ENCODE measurements around the gene FARSB. TPM values are rescaled to one million over a fixed set of nuclear protein-coding genes. Genes with fewer than 3 reads are reported as not detected.
"Not testable (repeated sequence)": the region's sequence is repeated elsewhere in the genome, so short reads cannot be mapped to it uniquely, and the experiment has no call there.

The FARSB gene
- total RNA-seq, 3 donors from 2014 or later: 67.3 to 73.2 (median 72.1) TPM

DNA sequence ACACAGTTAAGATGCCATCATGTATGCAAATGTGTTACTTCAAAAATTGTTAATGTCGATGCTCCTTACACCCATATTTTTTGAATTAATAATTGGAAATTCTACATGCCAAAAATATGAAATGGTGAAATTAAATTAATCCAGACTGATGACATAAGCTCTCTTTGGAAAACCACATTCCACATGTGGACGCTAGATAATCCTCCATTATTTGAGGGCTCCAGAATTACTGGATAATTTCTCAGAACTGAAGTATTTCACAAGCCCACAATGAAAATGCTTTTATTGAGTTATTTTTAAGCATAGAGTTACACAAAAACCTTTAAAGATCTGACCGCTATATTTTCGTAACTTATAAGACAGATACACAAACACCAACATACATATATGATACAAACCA lies 47.8 kb downstream of the FARSB start:
- Mint-ChIP-seq H3K4me1 (ENCODE audit: low read depth) (peaks cover 1% of the 10 kb centered on the region), H3K4me3 (no peak overlapping the region), H3K36me3 (ENCODE audit: insufficient read depth) (peaks cover 31% of the 10 kb centered on the region), H3K27me3 (ENCODE audit: low read depth) (no peaks in the 10 kb centered on the region), H3K9me3 (no peaks in the 10 kb centered on the region)
- ATAC-seq: no peak
- DNase-seq: no peak

- Mint-ChIP-seq H3K27me3 (ENCODE audit: low read depth) (no peaks in the 10 kb centered on the region), H3K4me3 (no peak overlapping the region), H3K36me3 (ENCODE audit: insufficient read depth) (peaks cover 25% of the 10 kb centered on the region), H3K9me3 (no peaks in the 10 kb centered on the region), H3K4me1 (ENCODE audit: low read depth) (peaks cover 1% of the 10 kb centered on the region)
- ATAC-seq (no peak), DNase-seq (no peak)
Measured at GRCh38 chr2:222606306-222606705, 49.6 kb downstream of the FARSB start.

DNA sequence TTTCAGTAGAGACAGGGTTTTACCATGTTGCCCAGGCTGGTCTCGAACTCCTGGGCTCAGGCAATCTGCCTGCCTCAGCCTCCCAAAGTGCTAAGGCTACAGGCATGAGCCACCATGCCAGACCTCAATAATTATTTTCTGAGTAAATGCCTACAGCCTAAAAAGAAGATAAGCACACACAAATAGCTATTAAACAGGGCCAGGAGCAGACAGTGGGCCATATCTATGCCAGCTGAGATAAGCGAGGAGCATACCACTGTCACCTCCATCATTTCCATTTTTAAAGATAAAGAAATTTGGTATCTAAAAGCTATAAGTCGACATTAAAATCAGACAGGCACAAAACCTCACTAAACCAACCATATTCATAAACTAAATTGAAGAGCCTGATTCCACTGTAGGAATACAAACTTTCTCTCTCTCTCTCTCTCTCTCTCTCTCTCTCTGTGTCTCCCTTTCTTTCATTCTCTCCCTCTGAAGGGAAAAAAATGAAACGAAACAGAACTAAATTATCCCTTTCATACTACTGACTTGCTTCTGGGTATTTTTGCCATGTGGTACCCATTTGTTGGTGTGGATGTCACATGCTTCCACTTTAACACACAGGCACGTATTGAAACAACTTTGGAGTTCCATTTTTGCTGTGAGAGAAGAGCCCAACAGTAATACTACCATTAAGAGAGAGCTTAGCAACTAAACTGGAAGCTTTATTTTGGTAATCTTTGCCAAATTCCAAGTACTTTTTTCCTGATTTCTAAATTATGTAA lies 51.0 kb downstream of the FARSB start:
- Mint-ChIP-seq H3K36me3 (ENCODE audit: insufficient read depth) (peaks cover 29% of the 10 kb centered on the region), H3K4me3 (no peak overlapping the region), H3K4me1 (ENCODE audit: low read depth) (peaks cover 1% of the 10 kb centered on the region), H3K27me3 (ENCODE audit: low read depth) (no peaks in the 10 kb centered on the region), H3K9me3 (no peaks in the 10 kb centered on the region)
- no peak for ATAC-seq
- no peak for DNase-seq

DNA sequence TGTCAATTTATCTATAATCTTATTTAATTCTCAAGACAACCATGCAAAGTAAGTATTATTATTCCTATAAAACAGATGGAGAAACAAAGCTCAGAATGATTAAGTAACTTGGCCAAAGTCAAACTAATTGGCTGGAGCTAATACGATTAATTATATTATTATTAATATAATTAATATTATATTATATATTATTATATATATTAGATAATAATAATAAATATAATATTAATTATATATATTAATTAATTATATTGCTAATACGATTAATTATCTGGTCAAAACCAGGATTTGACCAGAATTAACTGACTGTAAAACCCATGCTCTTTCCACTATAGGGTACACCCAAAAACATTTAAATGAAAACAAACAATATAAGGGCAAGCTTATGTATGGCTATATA lies 52.4 kb downstream of the FARSB start:
- H3K4me3 Mint-ChIP-seq: no peak overlapping the region
- H3K27me3 Mint-ChIP-seq (ENCODE audit: low read depth): no peaks in the 10 kb centered on the region
- H3K36me3 Mint-ChIP-seq (ENCODE audit: insufficient read depth): peaks cover 36% of the 10 kb centered on the region
- no peak for DNase-seq
- H3K4me1 Mint-ChIP-seq (ENCODE audit: low read depth): peaks cover 3% of the 10 kb centered on the region
- ATAC-seq: no peak
- H3K9me3 Mint-ChIP-seq: no peaks in the 10 kb centered on the region

DNA sequence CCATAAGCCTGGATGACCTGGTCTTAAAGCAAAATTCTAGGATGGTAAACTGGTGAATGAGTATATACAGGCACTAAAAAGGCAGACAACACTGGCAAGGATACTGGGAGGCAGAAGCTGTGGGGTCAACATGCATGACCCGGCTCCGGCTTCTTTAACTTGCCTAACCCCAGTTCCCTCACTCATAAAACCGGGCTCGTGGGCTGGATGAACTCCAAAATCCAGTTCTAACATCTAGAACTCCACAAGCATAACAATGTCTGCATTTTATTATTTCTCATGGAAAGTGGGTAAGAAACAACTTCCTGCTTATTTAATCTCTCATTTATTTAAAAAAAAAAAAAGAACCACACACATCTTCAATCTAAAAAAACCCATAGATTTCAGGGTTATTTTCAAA lies 57.3 kb downstream of the FARSB start:
- Mint-ChIP-seq H3K36me3 (ENCODE audit: insufficient read depth) (peaks cover 50% of the 10 kb centered on the region), H3K4me3 (no peak overlapping the region), H3K27me3 (ENCODE audit: low read depth) (no peaks in the 10 kb centered on the region), H3K9me3 (no peaks in the 10 kb centered on the region), H3K4me1 (ENCODE audit: low read depth) (peaks cover 2% of the 10 kb centered on the region)
- no peak for ATAC-seq
- DNase-seq: no peak

DNA sequence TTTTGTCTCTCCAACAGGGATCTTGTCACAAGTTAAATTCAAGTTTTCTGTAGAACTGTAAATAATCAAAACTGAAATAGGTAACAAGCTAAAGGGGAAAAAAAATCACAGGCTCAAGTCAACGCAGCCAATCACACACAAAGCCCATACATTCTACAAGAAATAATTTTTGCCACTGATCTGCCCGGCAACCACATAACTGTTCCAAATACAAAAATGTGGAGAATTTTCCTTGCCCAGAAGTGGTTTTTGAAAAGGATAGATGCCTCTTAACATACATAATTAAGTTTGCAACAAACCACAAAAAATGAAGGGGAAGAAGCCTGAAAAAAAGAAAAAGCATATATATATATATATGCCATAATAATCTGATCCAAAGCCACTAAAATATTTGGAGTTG lies 60.3 kb downstream of the FARSB start:
- DNase-seq (no peak), ATAC-seq (no peak)
- Mint-ChIP-seq H3K4me1 (ENCODE audit: low read depth) (peaks cover 2% of the 10 kb centered on the region), H3K9me3 (no peaks in the 10 kb centered on the region), H3K27me3 (ENCODE audit: low read depth) (no peaks in the 10 kb centered on the region), H3K4me3 (no peak overlapping the region), H3K36me3 (ENCODE audit: insufficient read depth) (peaks cover 65% of the 10 kb centered on the region)

DNA sequence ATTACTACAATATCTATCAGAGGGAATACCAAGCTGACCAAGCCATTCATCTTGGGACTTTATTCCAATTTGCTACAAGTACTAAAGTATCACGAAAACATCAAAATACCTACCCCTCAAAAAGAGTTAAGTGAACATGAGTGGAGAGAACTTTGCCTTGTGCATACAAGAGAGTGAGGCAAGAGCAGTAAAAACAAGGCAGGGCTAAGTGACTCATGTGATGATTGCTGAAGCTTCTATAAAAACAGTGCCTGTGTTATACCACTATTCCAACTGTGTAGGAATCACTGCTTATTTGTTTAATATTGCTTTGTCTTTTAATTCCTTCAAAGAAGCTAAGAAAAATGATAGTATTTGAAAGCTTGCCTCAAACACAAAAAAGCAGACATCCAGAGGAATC lies 61.2 kb downstream of the FARSB start:
- H3K36me3 Mint-ChIP-seq (ENCODE audit: insufficient read depth): peaks cover 66% of the 10 kb centered on the region
- H3K4me3 Mint-ChIP-seq: no peak overlapping the region

DNA sequence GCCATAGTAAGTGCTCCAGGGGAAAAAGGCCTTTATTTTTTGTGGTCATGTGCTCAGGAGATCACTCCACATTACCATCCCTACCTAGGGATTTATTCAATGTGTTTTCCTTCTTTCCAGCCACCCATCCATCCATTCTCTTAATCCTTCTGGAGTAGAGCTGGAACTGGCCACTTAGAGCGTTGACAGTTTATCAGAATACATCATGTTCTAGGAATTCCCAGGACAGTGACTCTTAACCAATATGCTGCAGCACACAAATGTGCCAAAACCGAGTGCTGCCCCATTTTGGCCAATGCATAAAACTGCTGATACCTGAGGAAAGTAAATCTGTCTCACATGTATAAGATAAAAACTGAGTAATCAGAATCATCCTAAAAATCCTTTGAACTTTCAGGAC lies 63.7 kb downstream of the FARSB start:
- peaks cover 60% of the 10 kb centered on the region for H3K36me3 Mint-ChIP-seq (ENCODE audit: insufficient read depth)
- ATAC-seq: no peak
- H3K4me1 Mint-ChIP-seq (ENCODE audit: low read depth): peaks cover 9% of the 10 kb centered on the region
- DNase-seq: no peak
- no peaks in the 10 kb centered on the region for H3K27me3 Mint-ChIP-seq (ENCODE audit: low read depth)
- H3K9me3 Mint-ChIP-seq: no peaks in the 10 kb centered on the region
- no peak overlapping the region for H3K4me3 Mint-ChIP-seq

More for the DNA sequence above, 61.2 kb downstream of the FARSB start:
- Mint-ChIP-seq H3K4me1 (ENCODE audit: low read depth) (peaks cover under 1% of the 10 kb centered on the region), H3K27me3 (ENCODE audit: low read depth) (no peaks in the 10 kb centered on the region), H3K9me3 (no peaks in the 10 kb centered on the region)
- DNase-seq: no peak
- ATAC-seq: no peak

DNA sequence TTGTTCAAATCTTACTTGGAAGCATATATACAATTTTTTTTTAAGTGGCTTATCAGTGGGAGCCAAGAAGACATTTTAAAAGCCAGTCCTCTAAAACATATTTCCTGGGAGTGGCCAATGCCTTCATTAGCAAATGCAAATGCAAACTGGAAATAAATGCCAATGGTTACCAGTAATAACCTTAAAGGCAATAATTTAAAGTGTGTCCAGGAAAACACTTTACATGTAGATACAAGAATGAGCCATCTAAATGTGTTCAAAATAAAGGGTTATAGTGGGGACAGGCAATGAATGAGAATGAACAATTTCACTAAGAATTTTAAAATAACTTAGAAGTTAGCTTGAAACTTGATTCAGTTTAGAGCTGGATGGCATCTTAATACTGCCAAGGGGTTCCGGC lies 64.2 kb downstream of the FARSB start:
- Mint-ChIP-seq H3K27me3 (ENCODE audit: low read depth) (no peaks in the 10 kb centered on the region), H3K4me3 (no peak overlapping the region), H3K4me1 (ENCODE audit: low read depth) (peaks cover 14% of the 10 kb centered on the region), H3K36me3 (ENCODE audit: insufficient read depth) (peaks cover 61% of the 10 kb centered on the region), H3K9me3 (no peaks in the 10 kb centered on the region)
- ATAC-seq (no peak), DNase-seq (no peak)

DNA sequence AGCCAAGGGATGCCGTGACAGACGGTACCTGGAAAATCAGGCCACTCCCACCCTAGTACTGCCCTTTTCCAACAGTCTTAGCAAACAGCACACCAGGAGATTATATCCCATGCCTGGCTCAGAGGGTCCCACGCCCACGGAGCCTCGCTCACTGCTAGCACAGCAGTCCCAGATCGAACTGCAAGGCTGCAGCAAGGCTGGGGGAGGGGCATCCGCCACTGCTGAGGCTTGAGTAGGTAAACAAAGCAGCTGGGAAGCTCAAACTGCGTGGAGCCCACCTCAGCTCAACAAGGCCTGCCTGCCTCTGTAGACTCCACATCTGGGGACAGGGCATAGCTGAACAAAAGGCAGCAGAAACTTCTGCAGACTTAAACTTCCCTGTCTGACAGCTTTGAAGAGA lies 71.3 kb downstream of the FARSB start:
- not testable (repeated sequence) for DNase-seq; H3K4me3 Mint-ChIP-seq; ATAC-seq; H3K27me3 Mint-ChIP-seq (ENCODE audit: low read depth); H3K9me3 Mint-ChIP-seq
- Mint-ChIP-seq H3K4me1 (ENCODE audit: low read depth) (peaks cover 14% of the 10 kb centered on the region), H3K36me3 (ENCODE audit: insufficient read depth) (peaks cover 45% of the 10 kb centered on the region)

DNA sequence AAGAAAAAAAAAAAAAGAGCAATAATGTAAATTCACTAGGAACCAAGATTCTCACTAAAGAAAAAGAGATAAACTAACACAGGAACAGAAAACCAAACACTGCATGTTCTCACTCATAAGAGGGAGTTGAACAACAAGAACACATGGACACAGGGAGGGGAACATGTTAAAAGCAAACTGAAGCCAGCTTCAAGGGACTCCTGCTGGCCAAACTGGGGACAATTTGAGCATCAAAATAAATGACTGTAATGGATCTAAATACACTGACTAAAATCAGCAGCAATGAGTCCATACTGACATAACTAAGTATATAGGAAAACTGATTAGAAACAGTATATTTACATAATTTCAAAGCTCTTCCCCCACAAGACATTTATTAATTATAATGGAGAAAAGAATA lies 73.0 kb downstream of the FARSB start:
- H3K4me1 Mint-ChIP-seq (ENCODE audit: low read depth): peaks cover 9% of the 10 kb centered on the region
- H3K4me3 Mint-ChIP-seq: no peak overlapping the region
- H3K27me3 Mint-ChIP-seq (ENCODE audit: low read depth): no peaks in the 10 kb centered on the region
- DNase-seq (no peak), ATAC-seq (no peak)
- H3K9me3 Mint-ChIP-seq: no peaks in the 10 kb centered on the region
- H3K36me3 Mint-ChIP-seq (ENCODE audit: insufficient read depth): peaks cover 48% of the 10 kb centered on the region

DNA sequence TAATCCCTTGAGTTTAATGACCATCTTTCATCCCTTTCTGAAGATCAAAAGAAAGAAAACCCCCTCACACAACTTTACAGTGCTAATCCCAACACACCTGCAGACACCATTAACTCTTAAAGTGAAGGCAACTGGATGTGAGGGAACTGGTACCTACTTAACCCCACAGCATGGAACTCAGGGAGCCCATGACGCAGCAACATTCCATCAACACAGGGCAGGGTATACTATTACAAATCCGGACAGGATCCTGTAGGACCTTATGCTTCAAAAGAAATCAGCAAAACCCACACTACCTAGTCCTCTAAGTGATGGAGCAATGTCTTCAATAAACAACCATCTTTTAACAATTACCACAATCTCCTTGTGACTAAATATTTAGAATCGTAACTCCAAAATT lies 78.6 kb downstream of the FARSB start:
- ATAC-seq (no peak), DNase-seq (no peak)
- peaks cover 34% of the 10 kb centered on the region for H3K36me3 Mint-ChIP-seq (ENCODE audit: insufficient read depth)
- H3K27me3 Mint-ChIP-seq (ENCODE audit: low read depth): no peaks in the 10 kb centered on the region
- H3K4me1 Mint-ChIP-seq (ENCODE audit: low read depth): peaks cover 2% of the 10 kb centered on the region
- no peaks in the 10 kb centered on the region for H3K9me3 Mint-ChIP-seq
- no peak overlapping the region for H3K4me3 Mint-ChIP-seq

- Mint-ChIP-seq H3K27me3 (ENCODE audit: low read depth) (no peaks in the 10 kb centered on the region), H3K36me3 (ENCODE audit: insufficient read depth) (peaks cover 36% of the 10 kb centered on the region), H3K9me3 (no peaks in the 10 kb centered on the region), H3K4me3 (no peak overlapping the region), H3K4me1 (ENCODE audit: low read depth) (peaks cover 2% of the 10 kb centered on the region)
- no peak for DNase-seq
- ATAC-seq: no peak
Measured at GRCh38 chr2:222576171-222577081, 79.5 kb downstream of the FARSB start.

GRCh38 chr2:222575618-222576017 lies 80.3 kb downstream of the FARSB start:
- H3K4me3 Mint-ChIP-seq: no peak overlapping the region
- ATAC-seq (no peak), DNase-seq (no peak)
- peaks cover 42% of the 10 kb centered on the region for H3K36me3 Mint-ChIP-seq (ENCODE audit: insufficient read depth)
- peaks cover 2% of the 10 kb centered on the region for H3K4me1 Mint-ChIP-seq (ENCODE audit: low read depth)
- H3K27me3 Mint-ChIP-seq (ENCODE audit: low read depth): no peaks in the 10 kb centered on the region
- no peaks in the 10 kb centered on the region for H3K9me3 Mint-ChIP-seq

DNA sequence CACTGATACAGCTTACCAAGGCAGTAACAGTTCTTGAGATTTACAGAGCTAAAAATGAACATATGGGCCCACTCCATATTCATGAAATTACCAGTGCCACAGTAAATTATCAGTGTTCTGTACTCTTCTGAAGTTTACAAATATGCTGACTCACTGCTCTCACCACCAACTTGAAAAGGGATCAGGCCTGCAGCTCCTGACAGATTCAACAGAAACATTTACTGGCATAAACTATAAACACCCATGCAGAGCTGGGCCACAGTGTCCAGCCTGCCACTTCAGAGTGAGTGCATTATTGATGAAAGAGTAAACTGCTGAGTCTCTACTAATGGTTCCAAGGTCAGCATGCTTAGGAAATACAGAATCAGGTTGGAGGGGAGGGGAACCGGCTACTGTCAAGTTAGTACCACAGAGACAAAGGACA lies 83.1 kb downstream of the FARSB start:
- ATAC-seq: no peak
- Mint-ChIP-seq H3K9me3 (no peaks in the 10 kb centered on the region), H3K4me1 (ENCODE audit: low read depth) (peaks cover 2% of the 10 kb centered on the region), H3K27me3 (ENCODE audit: low read depth) (no peaks in the 10 kb centered on the region), H3K4me3 (no peak overlapping the region), H3K36me3 (ENCODE audit: insufficient read depth) (peaks cover 39% of the 10 kb centered on the region)
- no peak for DNase-seq
